Right lobe of liver (tissue), 6 donors: ENCODE measurements around the gene OR4E2. TPM values are rescaled to one million over a fixed set of nuclear protein-coding genes. Genes with fewer than 3 reads are reported as not detected.

Experiments used
- ATAC-seq, 4 donors: fragments of 200-7000 bp; cut with Tn5 transposase; one replicate each; pipeline ENCODE4 v1.9.1; 2020; ENCODE audit warnings: mild to moderate bottlenecking in 4 of 4, moderate library complexity in 4 of 4
- DNase-seq, 3 donors: peaks; one replicate each; pipeline ENCODE4 v3.0.0-alpha.2; 2020
- H3K27ac ChIP-seq, 3 donors: fragments of 200-600 bp; one replicate each; pipeline ENCODE4 v1.8.0; 2022
- H3K27me3 ChIP-seq, 2 donors: fragments of 200-600 bp; one replicate each; pipeline ENCODE4 v1.8.0; 2022
- H3K36me3 ChIP-seq, 4 donors: fragments of 200-600 bp; sonication (generic) in 1 of 4; one replicate each; pipeline versions ENCODE4 v1.5.1 to v1.8.0; 2017 to 2022; ENCODE audit warnings: control low read depth in 1 of 4
- H3K4me1 ChIP-seq, 4 donors: fragments of 200-600 bp; sonication (generic) in 1 of 4; one replicate each; pipeline versions ENCODE4 v1.5.1 to v1.8.0; 2017 to 2022; ENCODE audit warnings: control low read depth in 1 of 4
- H3K4me3 ChIP-seq, 3 donors: fragments of 200-600 bp; one replicate each; pipeline ENCODE4 v1.8.0; 2022
- H3K9me3 ChIP-seq, 4 donors: fragments of 200-600 bp; sonication (generic) in 1 of 4; one replicate each; pipeline versions ENCODE4 v1.5.1 to v1.8.0; 2017 to 2022; ENCODE audit warnings: control low read depth in 1 of 4
- CTCF ChIP-seq, 4 donors: fragments of 200-600 bp in 3 of 4; fragments of 450-650 bp in 1 of 4; IDR thresholded peaks; one replicate each; pipeline versions ENCODE4 v1.5.1 to v1.8.0; 2016 to 2022; ENCODE audit warnings: antibody characterized with exemption in 4 of 4, mild to moderate bottlenecking in 2 of 4
- POLR2A ChIP-seq: fragments of 450-650 bp; IDR thresholded peaks from one replicate; pipeline ENCODE4 v1.6.1; 2017; ENCODE audit warnings: antibody characterized with exemption, mild to moderate bottlenecking
- WGBS: methylation state at CpG from one replicate; pipeline ENCODE4 v1.1.6; 2018; ENCODE audit warnings: low coverage, low lambda C conversion rate; ENCODE audit not compliant: insufficient coverage; ENCODE audit errors: missing lambda C conversion rate; 5-methylcytosine and 5-hydroxymethylcytosine counted together
- intact Hi-C, 2 donors: fragments of 100-400 bp; cut with DNase I; formaldehyde crosslinking; loops; one replicate each; pipeline versions ENCODE4 v1.11.2 to v1.14.1; 2022
- total RNA-seq, 6 experiments: library from RNA; depleted of rRNA in 2 of 6; stranded (reverse); fragments of >200 nt in 2 of 6; fragmentation: NEBNext Ultra II Directional in 3 of 6; extraction: Animal tissue kit (Norgen Biotek cat#: 25700) in 3 of 6; gene quantifications; one replicate each; pipeline versions ENCODE4 v1.1.0 to v1.2.4, GENCODE V29; 2016 to 2023
- donor health status: DM: no; HTN: yes; CAD: no.
- donor health status: DM: no; HTN: no; CAD: no.
- donor health status: DM: no; HTN: no; CAD: no.
- donor health status: DM: no; HTN: yes; CAD: no.
- donor health status: DM: no; HTN: yes; CAD: no.

OR4E2 gene
- total RNA-seq, 6 experiments from 2014 or later = not detected

- Histone ChIP-seq H3K36me3 (no peaks in the 10 kb centered on the region), H3K27me3 (no peaks in the 10 kb centered on the region), H3K4me3 (no peak overlapping the region), H3K9me3 (no peaks in the 10 kb centered on the region), H3K4me1 (no peaks in the 10 kb centered on the region), H3K27ac (no peak overlapping the region)
- 53% methylated on average over 3 of the region's 3 CpGs for WGBS
- no peak for TF ChIP-seq CTCF (IDR thresholded peaks at IDR 0.05)
- no peak for TF ChIP-seq POLR2A
- no peak for ATAC-seq
- intact Hi-C loops = no loop called here
- no peak for DNase-seq
Observed at GRCh38 chr14:21668377-21668776, 14.7 kb downstream of the OR4E2 start.

DNA sequence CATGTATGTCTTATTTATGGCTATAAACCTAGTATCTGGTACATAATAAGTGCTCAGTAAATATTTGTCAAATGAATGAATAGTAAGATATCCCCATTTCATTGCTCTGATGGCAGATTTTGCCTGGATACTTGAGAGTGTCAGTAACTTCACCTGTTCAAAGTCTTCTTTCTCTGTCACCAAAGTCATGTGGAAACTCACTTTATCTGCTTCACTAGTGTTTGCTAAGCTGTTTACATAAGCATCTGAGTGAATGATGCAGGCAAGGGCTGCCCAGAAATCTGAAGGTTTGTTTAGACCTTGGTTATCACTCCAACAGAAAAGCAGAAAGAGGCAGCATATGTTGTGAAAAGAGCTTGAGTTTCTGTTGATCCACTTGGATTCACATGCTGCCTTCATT lies 15.6 kb downstream of the OR4E2 start:
- H3K4me1 ChIP-seq = no peaks in the 10 kb centered on the region
- intact Hi-C loops = no loop called here
- DNase-seq = no peak
- H3K4me3 ChIP-seq = no peak overlapping the region
- H3K9me3 ChIP-seq = no peaks in the 10 kb centered on the region
- no peak overlapping the region for H3K27ac ChIP-seq
- no peak for ATAC-seq
- H3K36me3 ChIP-seq = no peaks in the 10 kb centered on the region
- H3K27me3 ChIP-seq = no peaks in the 10 kb centered on the region
- no peak for TF ChIP-seq CTCF (IDR thresholded peaks at IDR 0.05)
- TF ChIP-seq POLR2A = no peak

GRCh38 chr14:21671371-21671770 lies 17.7 kb downstream of the OR4E2 start:
- TF ChIP-seq CTCF (IDR thresholded peaks at IDR 0.05) (no peak), POLR2A (no peak)
- H3K36me3 ChIP-seq = no peaks in the 10 kb centered on the region
- 19% methylated on average over 2 of the region's 2 CpGs for WGBS
- DNase-seq = no peak
- no peaks in the 10 kb centered on the region for H3K9me3 ChIP-seq
- ATAC-seq = no peak
- intact Hi-C loops = no loop called here
- H3K27me3 ChIP-seq = no peaks in the 10 kb centered on the region
- H3K27ac ChIP-seq = no peak overlapping the region
- no peak overlapping the region for H3K4me3 ChIP-seq
- H3K4me1 ChIP-seq = no peaks in the 10 kb centered on the region

DNA sequence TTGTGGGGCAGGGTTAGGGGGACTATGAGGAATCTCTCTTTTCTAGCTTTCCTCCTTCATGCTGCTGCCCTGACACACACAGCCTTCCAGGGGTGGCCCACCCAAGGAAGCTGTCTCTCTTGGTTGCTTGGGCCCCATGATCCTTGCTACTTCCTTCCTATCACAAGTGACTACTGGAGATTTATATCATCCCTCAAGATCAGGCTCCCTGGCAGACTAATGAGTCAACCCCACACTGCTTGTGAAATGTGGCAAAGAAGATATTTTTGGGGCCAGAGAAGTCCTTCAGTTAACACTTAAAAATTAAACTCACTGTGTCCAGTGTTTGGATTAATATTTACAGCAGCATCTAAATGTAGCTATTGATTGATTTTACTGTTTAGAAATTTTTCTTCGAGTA lies 18.5 kb downstream of the OR4E2 start:
- WGBS = 67% methylated on average over 1 of the region's 1 CpG
- no peak overlapping the region for H3K27ac ChIP-seq
- intact Hi-C loops = no loop called here
- TF ChIP-seq POLR2A = no peak
- DNase-seq = no peak
- H3K4me1 ChIP-seq = no peaks in the 10 kb centered on the region
- no peaks in the 10 kb centered on the region for H3K9me3 ChIP-seq
- H3K4me3 ChIP-seq = no peak overlapping the region
- no peak for ATAC-seq
- H3K27me3 ChIP-seq = no peaks in the 10 kb centered on the region
- H3K36me3 ChIP-seq = no peaks in the 10 kb centered on the region

GRCh38 chr14:21673718-21674117 lies 20.1 kb downstream of the OR4E2 start, which contains the start of gene OR4E1:
TSS of gene OR4E1 (minus strand) at chr14:21673818. CDS start at chr14:21670935, 2,883 bp downstream.
- intact Hi-C loops = no loop called here
- WGBS = 67% methylated on average over 1 of the region's 1 CpG
- no peak for TF ChIP-seq POLR2A
- no peak for TF ChIP-seq CTCF (IDR thresholded peaks at IDR 0.05)
- no peak within 1 kb of the TSS for H3K27ac ChIP-seq
- DNase-seq (no peak), ATAC-seq (no peak)
- H3K27me3 ChIP-seq = no peaks in the 10 kb centered on the region
- H3K4me1 ChIP-seq = no peaks in the 10 kb centered on the region
- H3K4me3 ChIP-seq = no peak within 1 kb of the TSS
- H3K9me3 ChIP-seq = no peaks in the 10 kb centered on the region
- no peaks in the 10 kb centered on the region for H3K36me3 ChIP-seq
